ENCODE measurements around the gene PCDHB6.
A peak's percentile ranks its signal among the peaks of the same experiment; 100 is the strongest.
"Not testable (repeated sequence)": the region's sequence is repeated elsewhere in the genome, so short reads cannot be mapped to it uniquely, and the experiment has no call there.

The PCDHB6 gene

DNA sequence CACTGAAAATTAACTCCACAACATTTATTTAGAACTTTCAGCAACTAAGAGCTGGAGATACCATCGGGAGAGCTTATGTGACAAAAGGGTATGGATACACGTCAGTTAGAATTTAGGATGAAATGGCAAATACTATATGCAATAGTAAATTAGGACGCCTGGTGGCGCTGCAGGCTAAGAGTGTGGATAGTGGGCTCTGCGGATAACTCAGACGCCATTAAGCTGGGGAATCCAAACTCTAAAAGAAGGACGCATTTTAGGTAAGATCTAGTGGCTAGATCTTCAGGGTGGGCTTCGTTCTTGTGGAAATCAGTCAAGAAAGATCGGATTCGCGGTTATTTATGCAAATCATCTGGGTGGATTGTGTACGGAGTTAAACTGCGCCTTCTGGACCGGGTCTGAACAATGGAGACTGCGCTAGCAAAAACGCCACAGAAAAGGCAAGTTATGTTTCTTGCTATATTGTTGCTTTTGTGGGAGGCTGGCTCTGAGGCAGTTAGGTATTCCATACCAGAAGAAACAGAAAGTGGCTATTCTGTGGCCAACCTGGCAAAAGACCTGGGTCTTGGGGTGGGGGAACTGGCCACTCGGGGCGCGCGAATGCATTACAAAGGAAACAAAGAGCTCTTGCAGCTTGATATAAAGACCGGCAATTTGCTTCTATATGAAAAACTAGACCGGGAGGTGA is 14.7 kb upstream of the PCDHB6 start, which contains the start of gene PCDHB5:
Gene PCDHB5 (plus strand): TSS at position 177 of the 688 bp plus-strand sequence. CDS start 229 bp downstream, at position 406.
- TF ChIP-seq EZH2 (IDR thresholded peaks at IDR 0.05; ENCODE audit: borderline replicate concordance, low read length), result no peak
- TF ChIP-seq, protein P1, sequence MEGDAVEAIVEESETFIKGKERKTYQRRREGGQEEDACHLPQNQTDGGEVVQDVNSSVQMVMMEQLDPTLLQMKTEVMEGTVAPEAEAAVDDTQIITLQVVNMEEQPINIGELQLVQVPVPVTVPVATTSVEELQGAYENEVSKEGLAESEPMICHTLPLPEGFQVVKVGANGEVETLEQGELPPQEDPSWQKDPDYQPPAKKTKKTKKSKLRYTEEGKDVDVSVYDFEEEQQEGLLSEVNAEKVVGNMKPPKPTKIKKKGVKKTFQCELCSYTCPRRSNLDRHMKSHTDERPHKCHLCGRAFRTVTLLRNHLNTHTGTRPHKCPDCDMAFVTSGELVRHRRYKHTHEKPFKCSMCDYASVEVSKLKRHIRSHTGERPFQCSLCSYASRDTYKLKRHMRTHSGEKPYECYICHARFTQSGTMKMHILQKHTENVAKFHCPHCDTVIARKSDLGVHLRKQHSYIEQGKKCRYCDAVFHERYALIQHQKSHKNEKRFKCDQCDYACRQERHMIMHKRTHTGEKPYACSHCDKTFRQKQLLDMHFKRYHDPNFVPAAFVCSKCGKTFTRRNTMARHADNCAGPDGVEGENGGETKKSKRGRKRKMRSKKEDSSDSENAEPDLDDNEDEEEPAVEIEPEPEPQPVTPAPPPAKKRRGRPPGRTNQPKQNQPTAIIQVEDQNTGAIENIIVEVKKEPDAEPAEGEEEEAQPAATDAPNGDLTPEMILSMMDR (IDR thresholded peaks at IDR 0.05; ENCODE audit: low read length), result peak; percentile 27; the same call in 1 of the 2 replicates
- H3K79me2 ChIP-seq (ENCODE audit: insufficient read depth, low read length), result no peaks in the 10 kb centered on the region
- H3K4me3 ChIP-seq (ENCODE audit: low read depth, low read length, poor library complexity, severe bottlenecking), result no peak within 1 kb of the TSS
- H3K27ac ChIP-seq (ENCODE audit: low read depth, low read length, poor library complexity, severe bottlenecking), result no peak within 1 kb of the TSS
- H3F3A ChIP-seq (ENCODE audit: insufficient read depth, low read length), result no peaks in the 10 kb centered on the region
- H2AFZ ChIP-seq (ENCODE audit: low read length), result no peak within 1 kb of the TSS
- no peaks in the 10 kb centered on the region for H3K9me3 ChIP-seq (ENCODE audit: low read length)
- no peaks in the 10 kb centered on the region for H3K27me3 ChIP-seq (ENCODE audit: insufficient read depth, low read length)
- H3K9ac ChIP-seq (ENCODE audit: low read length), result no peak within 1 kb of the TSS
- H3K4me1 ChIP-seq (ENCODE audit: insufficient read depth, low read length, severe bottlenecking), result no peaks in the 10 kb centered on the region
- H3K36me3 ChIP-seq (ENCODE audit: insufficient read depth, low read length), result no peaks in the 10 kb centered on the region
- no peaks in the 10 kb centered on the region for H4K20me1 ChIP-seq (ENCODE audit: insufficient read depth, low read length)
- no peaks in the 10 kb centered on the region for H3K9me2 ChIP-seq (ENCODE audit: low read depth, low read length)
- H3K4me2 ChIP-seq (ENCODE audit: low read length), result no peak within 1 kb of the TSS

DNA sequence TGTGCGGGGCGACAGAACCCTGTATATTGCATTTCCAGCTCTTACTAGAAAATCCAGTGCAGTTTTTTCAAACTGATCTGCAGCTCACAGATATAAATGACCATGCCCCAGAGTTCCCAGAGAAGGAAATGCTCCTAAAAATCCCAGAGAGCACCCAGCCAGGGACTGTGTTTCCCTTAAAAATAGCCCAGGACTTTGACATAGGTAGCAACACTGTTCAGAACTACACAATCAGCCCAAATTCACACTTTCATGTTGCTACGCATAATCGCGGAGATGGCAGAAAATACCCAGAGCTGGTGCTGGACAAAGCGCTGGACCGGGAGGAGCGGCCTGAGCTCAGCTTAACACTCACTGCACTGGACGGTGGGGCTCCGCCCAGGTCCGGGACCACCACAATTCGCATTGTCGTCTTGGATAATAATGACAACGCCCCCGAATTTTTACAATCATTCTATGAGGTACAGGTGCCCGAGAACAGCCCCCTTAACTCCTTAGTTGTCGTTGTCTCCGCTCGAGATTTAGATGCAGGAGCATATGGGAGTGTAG is 14.1 kb upstream of the PCDHB6 start:
- Histone ChIP-seq H3K36me3 (ENCODE audit: insufficient read depth, low read length) (no peaks in the 10 kb centered on the region), H3K9ac (ENCODE audit: low read length) (no peak overlapping the region), H3K27me3 (ENCODE audit: insufficient read depth, low read length) (no peaks in the 10 kb centered on the region), H3K4me1 (ENCODE audit: insufficient read depth, low read length, severe bottlenecking) (no peaks in the 10 kb centered on the region), H3K4me2 (ENCODE audit: low read length) (no peak overlapping the region), H3K27ac (ENCODE audit: low read depth, low read length, poor library complexity, severe bottlenecking) (no peak overlapping the region), H3K79me2 (ENCODE audit: insufficient read depth, low read length) (no peaks in the 10 kb centered on the region), H3K9me3 (ENCODE audit: low read length) (no peaks in the 10 kb centered on the region), H3F3A (ENCODE audit: insufficient read depth, low read length) (no peaks in the 10 kb centered on the region), H2AFZ (ENCODE audit: low read length) (no peak overlapping the region), H4K20me1 (ENCODE audit: insufficient read depth, low read length) (no peaks in the 10 kb centered on the region), H3K9me2 (ENCODE audit: low read depth, low read length) (no peaks in the 10 kb centered on the region), H3K4me3 (ENCODE audit: low read depth, low read length, poor library complexity, severe bottlenecking) (no peak overlapping the region)
- TF ChIP-seq EZH2 (IDR thresholded peaks at IDR 0.05; ENCODE audit: borderline replicate concordance, low read length), result no peak
- TF ChIP-seq, protein P1 (IDR thresholded peaks at IDR 0.05; ENCODE audit: low read length), result no peak

DNA sequence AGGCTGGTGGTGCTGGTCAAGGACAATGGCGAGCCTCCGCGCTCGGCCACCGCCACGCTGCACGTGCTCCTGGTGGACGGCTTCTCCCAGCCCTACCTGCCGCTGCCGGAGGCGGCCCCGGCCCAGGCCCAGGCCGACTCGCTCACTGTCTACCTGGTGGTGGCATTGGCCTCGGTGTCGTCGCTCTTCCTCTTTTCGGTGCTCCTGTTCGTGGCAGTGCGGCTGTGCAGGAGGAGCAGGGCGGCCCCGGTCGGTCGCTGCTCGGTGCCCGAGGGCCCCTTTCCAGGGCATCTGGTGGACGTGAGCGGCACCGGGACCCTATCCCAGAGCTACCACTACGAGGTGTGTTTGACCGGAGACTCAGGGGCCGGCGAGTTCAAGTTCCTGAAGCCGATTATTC is 12.5 kb upstream of the PCDHB6 start:
- not testable (repeated sequence) for H4K20me1 ChIP-seq (ENCODE audit: insufficient read depth, low read length); H3F3A ChIP-seq (ENCODE audit: insufficient read depth, low read length); H3K4me2 ChIP-seq (ENCODE audit: low read length); H3K9me2 ChIP-seq (ENCODE audit: low read depth, low read length); H3K9me3 ChIP-seq (ENCODE audit: low read length); H3K79me2 ChIP-seq (ENCODE audit: insufficient read depth, low read length); H3K9ac ChIP-seq (ENCODE audit: low read length); H3K4me1 ChIP-seq (ENCODE audit: insufficient read depth, low read length, severe bottlenecking); H3K27ac ChIP-seq (ENCODE audit: low read depth, low read length, poor library complexity, severe bottlenecking); H3K36me3 ChIP-seq (ENCODE audit: insufficient read depth, low read length); H3K4me3 ChIP-seq (ENCODE audit: low read depth, low read length, poor library complexity, severe bottlenecking); H2AFZ ChIP-seq (ENCODE audit: low read length); H3K27me3 ChIP-seq (ENCODE audit: insufficient read depth, low read length)

Measured in OCI-LY1 (cell line).